Measurements from ENCODE around the gene PAIP2B.

DNA sequence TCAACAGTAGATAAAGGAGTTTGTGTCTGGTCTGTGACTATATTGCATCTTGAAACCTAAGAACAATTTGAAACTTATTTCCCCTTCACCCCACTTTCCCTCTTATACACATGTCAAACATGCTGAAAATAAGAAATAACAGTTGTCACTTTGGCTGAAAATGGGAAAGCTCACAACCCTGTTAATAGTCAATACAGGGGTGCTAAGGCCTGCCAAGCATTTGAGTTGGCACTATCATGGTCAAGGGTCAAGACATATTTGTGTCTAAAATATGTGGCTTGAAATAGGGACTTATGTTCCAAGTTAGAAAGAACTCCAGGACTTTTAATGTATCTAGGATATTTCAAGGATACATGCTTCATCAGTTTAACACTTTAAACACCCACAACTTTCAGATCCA is 20.6 kb downstream of the PAIP2B start:
- no peak for TF ChIP-seq ZNF558 (CRISPR knock-in tag; IDR thresholded peaks at IDR 0.05; ENCODE audit: borderline replicate concordance)
- TF ChIP-seq ZNF224 (CRISPR knock-in tag; IDR thresholded peaks at IDR 0.05): no peak
- no peak for TF ChIP-seq ZNF12 (CRISPR knock-in tag; IDR thresholded peaks at IDR 0.05)
- no peak for TF ChIP-seq PCBP1 (IDR thresholded peaks at IDR 0.05; ENCODE audit: borderline replicate concordance, low read depth, low read length)
- no peak for TF ChIP-seq SIN3A (IDR thresholded peaks at IDR 0.05; ENCODE audit: borderline replicate concordance, low read depth, low read length)
- TF ChIP-seq, protein P1, sequence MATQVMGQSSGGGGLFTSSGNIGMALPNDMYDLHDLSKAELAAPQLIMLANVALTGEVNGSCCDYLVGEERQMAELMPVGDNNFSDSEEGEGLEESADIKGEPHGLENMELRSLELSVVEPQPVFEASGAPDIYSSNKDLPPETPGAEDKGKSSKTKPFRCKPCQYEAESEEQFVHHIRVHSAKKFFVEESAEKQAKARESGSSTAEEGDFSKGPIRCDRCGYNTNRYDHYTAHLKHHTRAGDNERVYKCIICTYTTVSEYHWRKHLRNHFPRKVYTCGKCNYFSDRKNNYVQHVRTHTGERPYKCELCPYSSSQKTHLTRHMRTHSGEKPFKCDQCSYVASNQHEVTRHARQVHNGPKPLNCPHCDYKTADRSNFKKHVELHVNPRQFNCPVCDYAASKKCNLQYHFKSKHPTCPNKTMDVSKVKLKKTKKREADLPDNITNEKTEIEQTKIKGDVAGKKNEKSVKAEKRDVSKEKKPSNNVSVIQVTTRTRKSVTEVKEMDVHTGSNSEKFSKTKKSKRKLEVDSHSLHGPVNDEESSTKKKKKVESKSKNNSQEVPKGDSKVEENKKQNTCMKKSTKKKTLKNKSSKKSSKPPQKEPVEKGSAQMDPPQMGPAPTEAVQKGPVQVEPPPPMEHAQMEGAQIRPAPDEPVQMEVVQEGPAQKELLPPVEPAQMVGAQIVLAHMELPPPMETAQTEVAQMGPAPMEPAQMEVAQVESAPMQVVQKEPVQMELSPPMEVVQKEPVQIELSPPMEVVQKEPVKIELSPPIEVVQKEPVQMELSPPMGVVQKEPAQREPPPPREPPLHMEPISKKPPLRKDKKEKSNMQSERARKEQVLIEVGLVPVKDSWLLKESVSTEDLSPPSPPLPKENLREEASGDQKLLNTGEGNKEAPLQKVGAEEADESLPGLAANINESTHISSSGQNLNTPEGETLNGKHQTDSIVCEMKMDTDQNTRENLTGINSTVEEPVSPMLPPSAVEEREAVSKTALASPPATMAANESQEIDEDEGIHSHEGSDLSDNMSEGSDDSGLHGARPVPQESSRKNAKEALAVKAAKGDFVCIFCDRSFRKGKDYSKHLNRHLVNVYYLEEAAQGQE (IDR thresholded peaks at IDR 0.05; ENCODE audit: borderline replicate concordance in 1 of 2, low read depth in 1 of 2, low read length in 2 of 2): no peak
- TF ChIP-seq, protein P2, sequence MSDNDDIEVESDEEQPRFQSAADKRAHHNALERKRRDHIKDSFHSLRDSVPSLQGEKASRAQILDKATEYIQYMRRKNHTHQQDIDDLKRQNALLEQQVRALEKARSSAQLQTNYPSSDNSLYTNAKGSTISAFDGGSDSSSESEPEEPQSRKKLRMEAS (IDR thresholded peaks at IDR 0.05): no peak
- TF ChIP-seq ZNF367 (CRISPR knock-in tag; IDR thresholded peaks at IDR 0.05; ENCODE audit: borderline replicate concordance): no peak
- TF ChIP-seq, protein P3, sequence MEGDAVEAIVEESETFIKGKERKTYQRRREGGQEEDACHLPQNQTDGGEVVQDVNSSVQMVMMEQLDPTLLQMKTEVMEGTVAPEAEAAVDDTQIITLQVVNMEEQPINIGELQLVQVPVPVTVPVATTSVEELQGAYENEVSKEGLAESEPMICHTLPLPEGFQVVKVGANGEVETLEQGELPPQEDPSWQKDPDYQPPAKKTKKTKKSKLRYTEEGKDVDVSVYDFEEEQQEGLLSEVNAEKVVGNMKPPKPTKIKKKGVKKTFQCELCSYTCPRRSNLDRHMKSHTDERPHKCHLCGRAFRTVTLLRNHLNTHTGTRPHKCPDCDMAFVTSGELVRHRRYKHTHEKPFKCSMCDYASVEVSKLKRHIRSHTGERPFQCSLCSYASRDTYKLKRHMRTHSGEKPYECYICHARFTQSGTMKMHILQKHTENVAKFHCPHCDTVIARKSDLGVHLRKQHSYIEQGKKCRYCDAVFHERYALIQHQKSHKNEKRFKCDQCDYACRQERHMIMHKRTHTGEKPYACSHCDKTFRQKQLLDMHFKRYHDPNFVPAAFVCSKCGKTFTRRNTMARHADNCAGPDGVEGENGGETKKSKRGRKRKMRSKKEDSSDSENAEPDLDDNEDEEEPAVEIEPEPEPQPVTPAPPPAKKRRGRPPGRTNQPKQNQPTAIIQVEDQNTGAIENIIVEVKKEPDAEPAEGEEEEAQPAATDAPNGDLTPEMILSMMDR (CRISPR knock-in tag; IDR thresholded peaks at IDR 0.05): no peak
- TF ChIP-seq CREB1 (IDR thresholded peaks at IDR 0.05): no peak
- no peak for TF ChIP-seq CREB1 (CRISPR knock-in tag; IDR thresholded peaks at IDR 0.05)
- TF ChIP-seq, protein P4, sequence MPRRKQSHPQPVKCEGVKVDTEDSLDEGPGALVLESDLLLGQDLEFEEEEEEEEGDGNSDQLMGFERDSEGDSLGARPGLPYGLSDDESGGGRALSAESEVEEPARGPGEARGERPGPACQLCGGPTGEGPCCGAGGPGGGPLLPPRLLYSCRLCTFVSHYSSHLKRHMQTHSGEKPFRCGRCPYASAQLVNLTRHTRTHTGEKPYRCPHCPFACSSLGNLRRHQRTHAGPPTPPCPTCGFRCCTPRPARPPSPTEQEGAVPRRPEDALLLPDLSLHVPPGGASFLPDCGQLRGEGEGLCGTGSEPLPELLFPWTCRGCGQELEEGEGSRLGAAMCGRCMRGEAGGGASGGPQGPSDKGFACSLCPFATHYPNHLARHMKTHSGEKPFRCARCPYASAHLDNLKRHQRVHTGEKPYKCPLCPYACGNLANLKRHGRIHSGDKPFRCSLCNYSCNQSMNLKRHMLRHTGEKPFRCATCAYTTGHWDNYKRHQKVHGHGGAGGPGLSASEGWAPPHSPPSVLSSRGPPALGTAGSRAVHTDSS (CRISPR knock-in tag; conservative IDR thresholded peaks at IDR 0.05): no peak
- TF ChIP-seq POLR2AphosphoS5 (IDR thresholded peaks at IDR 0.05; ENCODE audit: low read depth, low read length): no peak
- no peak for TF ChIP-seq SRSF4 (IDR thresholded peaks at IDR 0.05; ENCODE audit: low read depth, low read length, poor library complexity, severe bottlenecking)
